A549 (cell line): ENCODE results near the gene FUOM.

Source experiments
- CHD4 ChIP-seq: fragments of 200-600 bp; sonication (generic); IDR thresholded peaks from 2 replicates; pipeline ENCODE4 v1.6.1; 2016; ENCODE audit warnings: antibody characterized with exemption, mild to moderate bottlenecking, borderline replicate concordance
- EP300 ChIP-seq, 2 experiments: fragments of >200 bp; sonication (Bioruptor Twin); formaldehyde crosslinking; IDR thresholded peaks; 2 replicates in 1 of 2; 3 replicates in 1 of 2; pipeline ENCODE4 v1.6.1; 2016 to 2017
- JUN ChIP-seq, 2 experiments: fragments of >200 bp; sonication (Bioruptor Twin); formaldehyde crosslinking; IDR thresholded peaks; 2 replicates in 1 of 2; 3 replicates in 1 of 2; pipeline ENCODE4 v1.6.1; 2016 to 2017
- POLR2AphosphoS2 ChIP-seq: conservative IDR thresholded peaks from 2 replicates; pipeline ENCODE4 v1.6.1; 2012; ENCODE audit warnings: low read length, improper control_type of control experiment, inconsistent platforms

DNA sequence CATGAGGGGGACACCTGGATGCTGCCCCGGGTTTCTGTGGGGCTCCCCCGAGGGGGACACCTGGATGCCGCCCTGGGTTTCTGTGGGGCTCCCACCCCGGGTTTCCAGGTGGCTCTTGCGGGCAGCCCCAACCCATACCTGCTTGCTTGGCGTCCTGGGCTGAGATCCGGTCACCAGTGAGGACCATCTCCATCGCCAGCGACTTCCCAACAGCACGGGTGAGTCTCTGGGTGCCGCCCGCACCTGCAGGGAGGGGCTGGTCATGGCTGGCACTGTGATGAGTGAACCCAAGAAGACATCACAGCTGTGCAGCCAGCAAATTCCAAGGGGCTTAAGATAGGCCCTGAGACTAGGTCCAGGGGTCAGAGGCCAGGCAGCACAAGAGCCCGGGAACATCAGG is 8.9 kb upstream of the FUOM start:
- TF ChIP-seq CHD4 (no peak), POLR2AphosphoS2 (no peak), JUN (IDR thresholded peaks at IDR 0.05) (no peak), EP300 (IDR thresholded peaks at IDR 0.05) (no peak)
